A204.1 (cell line): Measurements from ENCODE around the gene ADAMTS9.

ENCODE experiments used
- FAIRE-seq: peaks from 2 replicates; lab custom pipeline; 2012; peaks lifted over from hg19 to GRCh38; lab: Jason Lieb, UNC

The ADAMTS9 gene

GRCh38 chr3:64620020-64620419, 67.8 kb downstream of the ADAMTS9 start:
- FAIRE-seq, result no peak

GRCh38 chr3:64619216-64619615, 68.6 kb downstream of the ADAMTS9 start:
- no peak for FAIRE-seq

- no peak for FAIRE-seq
These were observed 70.2 kb downstream of the ADAMTS9 start for GRCh38 chr3:64617610-64618009.

- no peak for FAIRE-seq
These were observed 70.8 kb downstream of the ADAMTS9 start for GRCh38 chr3:64616953-64617352.

- no peak for FAIRE-seq
These were observed 74.8 kb downstream of the ADAMTS9 start for GRCh38 chr3:64612916-64613526.

GRCh38 chr3:64612082-64612860, 75.5 kb downstream of the ADAMTS9 start:
- no peak for FAIRE-seq

GRCh38 chr3:64608741-64609140, 79.1 kb downstream of the ADAMTS9 start:
- no peak for FAIRE-seq

- FAIRE-seq, result no peak
These were observed 80.7 kb downstream of the ADAMTS9 start for GRCh38 chr3:64607032-64607551.

GRCh38 chr3:64604313-64604712, 83.5 kb downstream of the ADAMTS9 start:
- FAIRE-seq, result no peak

- FAIRE-seq, result no peak
These were observed 86.0 kb downstream of the ADAMTS9 start for GRCh38 chr3:64601824-64602223.

GRCh38 chr3:64600246-64600950, 87.4 kb downstream of the ADAMTS9 start:
- FAIRE-seq, result no peak

GRCh38 chr3:64599651-64600050, 88.1 kb downstream of the ADAMTS9 start:
- no peak for FAIRE-seq

GRCh38 chr3:64595253-64595694, 92.5 kb downstream of the ADAMTS9 start:
- FAIRE-seq, result no peak

GRCh38 chr3:64594134-64594533, 93.7 kb downstream of the ADAMTS9 start:
- FAIRE-seq, result no peak

- FAIRE-seq, result no peak
These were observed 94.5 kb downstream of the ADAMTS9 start for GRCh38 chr3:64593350-64593749.

- no peak for FAIRE-seq
These were observed 96.2 kb downstream of the ADAMTS9 start for GRCh38 chr3:64591615-64592014.

- no peak for FAIRE-seq
These were observed 99.4 kb downstream of the ADAMTS9 start for GRCh38 chr3:64588380-64588779.

- no peak for FAIRE-seq
These were observed 100.8 kb downstream of the ADAMTS9 start for GRCh38 chr3:64586952-64587351.

- FAIRE-seq, result no peak
These were observed 103.6 kb downstream of the ADAMTS9 start for GRCh38 chr3:64584179-64584578.

GRCh38 chr3:64578797-64579196, 109.0 kb downstream of the ADAMTS9 start:
- no peak for FAIRE-seq

GRCh38 chr3:64578062-64578770, 109.6 kb downstream of the ADAMTS9 start:
- FAIRE-seq, result no peak

GRCh38 chr3:64576211-64576775, 111.5 kb downstream of the ADAMTS9 start:
- no peak for FAIRE-seq
